Omental fat pad (tissue), 3 donors: ENCODE data around the gene LOC101059915.

ENCODE experiments used
- ATAC-seq: fragments of 150-250 bp; one replicate; pipeline ENCODE4 v1.9.1; 2016; ENCODE audit warnings: mild to moderate bottlenecking, moderate library complexity; ENCODE audit not compliant: low FRiP score
- DNase-seq: peaks from one replicate; pipeline ENCODE4 v3.0.0-alpha.2; 2019; ENCODE audit warnings: low spot score
- TF ChIP-seq, protein P1 (sequence below), 3 donors: fragments of 450-650 bp; IDR thresholded peaks; one replicate each; pipeline ENCODE4 v1.5.1; 2016 to 2017; ENCODE audit warnings: antibody characterized with exemption in 3 of 3, mild to moderate bottlenecking in 3 of 3, moderate library complexity in 2 of 3

LOC101059915 gene

DNA sequence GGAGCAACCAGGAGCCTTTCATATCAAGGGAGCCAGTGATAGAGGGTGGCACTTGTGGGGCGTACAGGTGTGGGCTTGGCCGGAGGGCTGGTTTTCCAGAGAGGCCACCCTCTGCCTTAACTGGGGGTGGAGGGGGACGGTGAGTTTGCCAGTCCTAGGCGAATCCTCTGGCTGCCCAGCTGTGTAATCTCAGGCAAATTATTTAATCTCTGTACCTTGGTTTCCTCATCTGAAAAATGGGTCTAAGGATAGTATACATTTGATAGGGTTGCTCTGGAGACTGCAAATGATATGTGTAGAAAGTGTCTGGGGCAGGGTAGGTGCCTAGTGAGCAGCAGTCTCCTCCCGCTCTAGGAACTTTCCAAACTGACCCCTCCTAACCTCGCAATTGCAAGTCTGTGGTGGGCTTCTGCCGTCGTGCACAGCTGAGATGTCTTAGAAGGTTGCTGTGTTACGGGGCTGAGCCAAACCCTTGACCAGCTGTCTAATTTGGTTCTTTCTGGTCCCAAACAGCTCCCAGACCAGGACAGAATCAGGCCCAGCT lies 45.2 kb upstream of the LOC101059915 start:
- no peak for ATAC-seq
- TF ChIP-seq, protein P1, sequence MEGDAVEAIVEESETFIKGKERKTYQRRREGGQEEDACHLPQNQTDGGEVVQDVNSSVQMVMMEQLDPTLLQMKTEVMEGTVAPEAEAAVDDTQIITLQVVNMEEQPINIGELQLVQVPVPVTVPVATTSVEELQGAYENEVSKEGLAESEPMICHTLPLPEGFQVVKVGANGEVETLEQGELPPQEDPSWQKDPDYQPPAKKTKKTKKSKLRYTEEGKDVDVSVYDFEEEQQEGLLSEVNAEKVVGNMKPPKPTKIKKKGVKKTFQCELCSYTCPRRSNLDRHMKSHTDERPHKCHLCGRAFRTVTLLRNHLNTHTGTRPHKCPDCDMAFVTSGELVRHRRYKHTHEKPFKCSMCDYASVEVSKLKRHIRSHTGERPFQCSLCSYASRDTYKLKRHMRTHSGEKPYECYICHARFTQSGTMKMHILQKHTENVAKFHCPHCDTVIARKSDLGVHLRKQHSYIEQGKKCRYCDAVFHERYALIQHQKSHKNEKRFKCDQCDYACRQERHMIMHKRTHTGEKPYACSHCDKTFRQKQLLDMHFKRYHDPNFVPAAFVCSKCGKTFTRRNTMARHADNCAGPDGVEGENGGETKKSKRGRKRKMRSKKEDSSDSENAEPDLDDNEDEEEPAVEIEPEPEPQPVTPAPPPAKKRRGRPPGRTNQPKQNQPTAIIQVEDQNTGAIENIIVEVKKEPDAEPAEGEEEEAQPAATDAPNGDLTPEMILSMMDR (IDR thresholded peaks at IDR 0.05): no peak
- DNase-seq: no peak

DNA sequence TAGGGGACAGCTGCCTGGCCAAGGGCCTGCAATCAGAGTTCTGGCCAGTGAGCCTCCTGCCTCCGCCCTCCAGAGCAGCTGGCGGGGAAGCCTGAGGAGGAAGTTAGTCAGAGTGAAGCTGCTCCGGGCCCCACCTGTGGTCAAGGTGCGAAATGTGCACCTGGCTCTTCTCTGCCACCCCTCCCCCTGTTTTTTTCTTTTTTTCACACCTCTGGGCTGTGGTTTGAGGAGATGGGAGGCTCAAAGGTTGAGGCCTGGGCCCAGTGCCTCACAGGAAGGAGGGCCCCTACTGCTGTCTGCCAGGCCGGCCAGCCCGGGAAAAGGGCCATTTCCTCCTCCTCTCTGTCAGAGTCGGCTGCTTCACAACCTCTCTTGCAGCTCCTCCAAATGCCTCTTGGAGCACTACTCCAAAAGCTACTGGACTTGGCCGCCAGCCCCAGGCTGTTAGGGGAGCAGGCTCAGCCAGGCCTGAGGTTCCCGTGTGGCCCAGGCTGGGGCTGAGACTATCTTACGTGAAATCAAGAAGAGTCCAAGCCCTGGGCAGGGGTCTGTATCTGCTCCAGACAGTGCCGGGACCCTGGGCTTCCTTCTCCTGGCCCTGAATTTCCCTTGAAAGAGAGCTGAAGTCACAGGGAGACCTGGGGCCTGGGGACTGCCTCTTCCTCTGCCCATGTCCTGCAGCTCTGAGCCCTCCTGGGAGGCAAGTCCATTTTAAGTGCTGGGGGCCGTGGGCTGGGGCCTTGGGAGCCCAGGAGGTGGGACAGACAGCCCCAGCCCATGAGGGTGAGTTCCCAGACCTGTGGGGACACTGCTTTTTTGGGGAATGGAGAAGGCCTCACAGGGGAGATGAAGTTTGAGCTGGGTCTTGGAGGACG lies 44.5 kb upstream of the LOC101059915 start:
- ATAC-seq (peak; percentile 70), DNase-seq (no peak)
- TF ChIP-seq, protein P1 (IDR thresholded peaks at IDR 0.05): no peak

DNA sequence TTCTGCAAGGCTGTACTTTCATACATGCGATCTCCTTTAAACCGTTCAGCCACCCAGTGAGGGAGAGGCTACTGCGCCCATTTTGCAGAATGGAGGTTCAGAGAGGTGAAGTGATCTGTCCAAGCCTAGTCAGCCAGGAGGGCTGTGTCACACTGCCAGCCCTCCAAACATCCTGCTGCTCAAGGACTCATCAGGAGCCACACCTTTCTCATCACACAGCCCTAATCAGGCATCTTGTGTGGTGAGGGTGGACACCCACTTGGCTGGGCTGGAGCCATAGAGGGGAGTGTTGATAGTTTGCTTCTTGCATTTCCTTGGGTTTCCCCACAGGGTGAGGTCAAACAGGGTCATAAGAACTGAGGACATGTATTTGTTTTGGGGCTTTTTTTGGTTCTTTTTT lies 43.6 kb upstream of the LOC101059915 start:
- TF ChIP-seq, protein P1 (IDR thresholded peaks at IDR 0.05): no peak
- ATAC-seq (no peak), DNase-seq (no peak)

DNA sequence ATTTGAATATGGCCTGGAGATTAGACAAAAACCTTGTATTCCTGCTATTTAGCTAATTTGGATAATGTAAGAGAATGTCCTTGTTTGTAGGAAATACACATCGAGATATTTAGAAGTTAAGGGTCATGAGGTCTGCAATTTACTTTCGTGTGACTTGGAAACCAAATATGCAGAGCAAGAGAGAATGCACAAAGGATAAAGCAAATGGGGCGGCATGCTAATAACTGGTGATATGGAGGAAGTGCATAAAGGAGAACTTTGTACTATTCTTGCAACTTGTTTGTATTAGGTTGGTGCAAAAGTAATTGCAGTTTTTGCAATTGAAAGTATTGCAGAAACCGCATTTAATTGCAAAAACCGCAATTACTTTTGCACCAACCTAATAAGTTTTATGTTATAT lies 41.9 kb upstream of the LOC101059915 start:
- no peak for ATAC-seq
- TF ChIP-seq, protein P1 (IDR thresholded peaks at IDR 0.05): no peak

DNA sequence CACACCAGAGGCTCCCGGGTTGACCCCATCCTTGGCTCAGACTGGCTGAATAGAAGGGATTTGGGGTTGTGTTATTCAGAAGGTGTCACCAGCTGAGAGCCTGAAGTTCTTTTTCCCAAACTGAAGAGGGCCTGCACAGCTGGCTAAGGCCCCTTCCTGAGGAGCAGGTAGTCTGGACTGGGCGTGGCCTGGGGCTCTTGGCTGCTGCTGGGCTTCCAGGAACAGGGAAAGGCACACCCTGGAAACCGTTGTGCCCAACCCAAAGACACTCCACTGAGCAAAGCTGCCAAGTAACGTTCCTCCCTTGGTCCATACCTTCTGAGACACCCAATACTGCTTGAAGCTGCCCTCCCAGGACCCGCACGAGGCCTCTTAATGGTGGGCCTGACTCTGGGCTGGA lies 40.8 kb upstream of the LOC101059915 start:
- ATAC-seq: no peak
- DNase-seq: no peak
- TF ChIP-seq, protein P1 (IDR thresholded peaks at IDR 0.05): no peak

More for the DNA sequence above, 41.9 kb upstream of the LOC101059915 start:
- DNase-seq: no peak

DNA sequence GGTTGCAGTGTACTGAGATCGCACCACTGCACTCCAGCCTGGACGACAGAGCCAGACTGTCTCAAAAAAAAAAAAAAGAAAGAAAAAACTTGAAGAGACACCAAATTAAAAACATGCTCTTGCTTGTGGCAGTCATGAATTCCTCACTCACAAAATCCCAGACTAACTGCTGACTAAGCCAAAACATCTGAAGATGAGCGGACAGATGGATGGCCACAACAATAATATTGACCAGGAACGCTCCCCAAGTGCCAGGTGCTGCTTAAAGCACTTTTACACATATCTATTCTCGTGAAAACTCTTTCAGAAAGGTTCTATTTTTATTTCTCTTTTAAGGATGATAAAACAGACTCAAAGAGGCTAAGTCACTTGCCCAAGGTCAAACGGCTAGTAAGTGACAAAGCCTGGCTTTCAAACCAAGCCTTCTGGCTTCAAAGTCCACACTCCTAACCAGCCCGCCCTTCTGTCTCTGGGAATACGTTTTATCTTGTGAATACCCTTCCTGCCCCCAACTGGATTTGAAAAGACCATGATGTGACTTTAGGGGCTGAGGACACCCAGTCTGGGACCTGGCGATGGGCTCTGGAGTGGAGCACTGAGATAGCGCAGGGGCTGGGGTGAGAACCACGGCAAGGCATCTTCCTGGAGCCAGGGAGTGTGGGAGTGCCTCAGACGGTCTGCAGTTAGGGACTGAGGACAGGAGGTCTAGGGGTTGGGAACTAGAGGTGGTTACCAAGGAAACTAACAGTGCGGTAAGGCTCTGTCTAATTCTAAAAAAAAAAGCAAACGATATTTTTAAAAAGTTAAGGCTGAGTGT lies 39.5 kb upstream of the LOC101059915 start:
- DNase-seq (no peak), ATAC-seq (no peak)
- TF ChIP-seq, protein P1 (IDR thresholded peaks at IDR 0.05): no peak
